Cardiac fibroblast (primary cell): ENCODE data around the gene NUP93.
A peak's percentile ranks its signal among the peaks of the same experiment; 100 is the strongest.

Source experiments
- DNase-seq, 2 donors: peaks; one replicate each; pipeline versions ENCODE4 v3.0.0 to v3.0.0-alpha.2; 2010; ENCODE audit warnings: low read depth in 2 of 2
- H3K4me3 ChIP-seq, 2 donors: replicated peaks in 1 of 2; 1 replicate in 1 of 2; 2 replicates in 1 of 2; pipeline ENCODE4 v1.5.1; 2011; ENCODE audit warnings: low read depth in 2 of 2, low read length in 2 of 2, mild to moderate bottlenecking in 2 of 2, moderate library complexity in 1 of 2
- TF ChIP-seq, protein P1 (sequence below): IDR thresholded peaks from one replicate; pipeline ENCODE4 v1.5.1; 2011; ENCODE audit warnings: low read depth, mild to moderate bottlenecking, low read length, inconsistent platforms

The NUP93 gene

GRCh38 chr16:56783344-56783743, 53.4 kb downstream of the NUP93 start:
- DNase-seq, result peak in 1 of 2 donors; percentile 22
- TF ChIP-seq, protein P1, sequence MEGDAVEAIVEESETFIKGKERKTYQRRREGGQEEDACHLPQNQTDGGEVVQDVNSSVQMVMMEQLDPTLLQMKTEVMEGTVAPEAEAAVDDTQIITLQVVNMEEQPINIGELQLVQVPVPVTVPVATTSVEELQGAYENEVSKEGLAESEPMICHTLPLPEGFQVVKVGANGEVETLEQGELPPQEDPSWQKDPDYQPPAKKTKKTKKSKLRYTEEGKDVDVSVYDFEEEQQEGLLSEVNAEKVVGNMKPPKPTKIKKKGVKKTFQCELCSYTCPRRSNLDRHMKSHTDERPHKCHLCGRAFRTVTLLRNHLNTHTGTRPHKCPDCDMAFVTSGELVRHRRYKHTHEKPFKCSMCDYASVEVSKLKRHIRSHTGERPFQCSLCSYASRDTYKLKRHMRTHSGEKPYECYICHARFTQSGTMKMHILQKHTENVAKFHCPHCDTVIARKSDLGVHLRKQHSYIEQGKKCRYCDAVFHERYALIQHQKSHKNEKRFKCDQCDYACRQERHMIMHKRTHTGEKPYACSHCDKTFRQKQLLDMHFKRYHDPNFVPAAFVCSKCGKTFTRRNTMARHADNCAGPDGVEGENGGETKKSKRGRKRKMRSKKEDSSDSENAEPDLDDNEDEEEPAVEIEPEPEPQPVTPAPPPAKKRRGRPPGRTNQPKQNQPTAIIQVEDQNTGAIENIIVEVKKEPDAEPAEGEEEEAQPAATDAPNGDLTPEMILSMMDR, result no peak
- no peak overlapping the region for H3K4me3 ChIP-seq

GRCh38 chr16:56785317-56785716, 55.4 kb downstream of the NUP93 start:
- no peak overlapping the region for H3K4me3 ChIP-seq
- TF ChIP-seq, protein P1, result no peak
- DNase-seq, result no peak

DNA sequence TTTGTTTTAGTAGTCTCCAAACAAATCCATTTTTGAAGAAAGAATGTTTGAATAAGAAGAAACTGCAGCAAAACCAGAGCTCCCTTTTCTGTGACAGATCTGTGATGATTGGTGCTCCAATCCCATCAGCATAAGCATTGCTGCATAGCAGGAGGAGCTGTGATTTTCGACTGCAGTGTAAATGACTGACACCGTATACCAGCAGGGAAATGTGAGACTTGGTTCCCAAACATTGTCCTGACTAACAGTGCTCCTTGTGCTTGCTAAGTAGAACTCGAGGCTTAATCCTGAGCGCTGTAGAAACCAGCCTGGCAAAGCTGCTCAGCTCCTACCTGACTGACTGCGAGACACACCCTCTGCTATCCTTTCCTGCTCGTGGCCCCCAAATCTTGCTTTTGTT, 57.2 kb downstream of the NUP93 start:
- no peak overlapping the region for H3K4me3 ChIP-seq
- TF ChIP-seq, protein P1, result no peak
- DNase-seq, result no peak

DNA sequence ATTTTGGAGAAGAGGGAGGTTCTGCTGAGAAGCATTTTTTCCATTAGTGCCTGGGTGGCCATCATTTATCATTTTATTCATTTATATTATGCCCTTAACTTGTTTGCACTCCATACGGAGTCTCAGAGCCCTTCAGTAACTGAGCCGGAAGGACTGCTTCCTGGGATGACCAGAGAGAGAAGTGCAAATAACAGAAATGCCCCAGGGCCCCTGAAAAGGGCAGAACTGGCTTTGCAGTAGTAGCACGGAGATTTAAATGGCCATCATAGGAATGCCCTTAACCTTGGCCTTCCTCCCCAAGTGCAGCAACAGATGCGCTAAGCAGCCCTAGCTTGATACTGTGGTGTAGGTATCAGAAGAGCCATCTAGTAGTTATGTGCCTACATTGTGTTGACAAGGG, 58.5 kb downstream of the NUP93 start:
- no peak for DNase-seq
- H3K4me3 ChIP-seq, result no peak overlapping the region
- TF ChIP-seq, protein P1, result no peak

GRCh38 chr16:56789360-56789759, 59.4 kb downstream of the NUP93 start:
- TF ChIP-seq, protein P1, result peak; percentile 52
- peak; percentile 57 to 59 for DNase-seq
- H3K4me3 ChIP-seq, result no peak overlapping the region

GRCh38 chr16:56792967-56793366, 63.0 kb downstream of the NUP93 start:
- no peak overlapping the region for H3K4me3 ChIP-seq
- no peak for DNase-seq
- TF ChIP-seq, protein P1, result no peak

DNA sequence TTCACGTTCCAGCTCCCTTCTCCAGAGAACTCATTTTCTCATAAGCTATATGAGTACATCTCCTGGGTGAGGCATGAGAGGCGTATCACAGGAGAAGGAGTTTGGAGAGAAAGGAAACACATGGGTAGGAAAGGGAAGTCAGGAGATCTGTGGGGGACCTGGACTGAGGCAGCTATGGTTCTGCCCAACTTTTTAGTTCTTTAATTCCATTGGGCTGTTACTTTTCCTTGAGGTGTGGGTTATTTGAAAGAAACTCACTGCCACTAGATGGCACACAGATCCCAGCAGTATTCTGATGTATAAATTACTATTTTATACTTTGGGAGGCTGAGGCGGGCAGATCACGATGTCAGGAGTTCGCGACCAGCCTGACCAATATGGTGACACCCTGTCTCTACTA, 63.6 kb downstream of the NUP93 start:
- no peak overlapping the region for H3K4me3 ChIP-seq
- TF ChIP-seq, protein P1, result peak; percentile 37
- peak; percentile 63 to 69 for DNase-seq
